Endothelial cell of umbilical vein (primary cell): ENCODE data around the gene AIMP1.

Source experiments
- CTCF ChIP-seq, 2 donors: IDR thresholded peaks; 1 replicate in 1 of 2; 2 replicates in 1 of 2; pipeline ENCODE4 v1.5.1; 2011; ENCODE audit warnings: low read length in 2 of 2, mild to moderate bottlenecking in 2 of 2, moderate library complexity in 2 of 2, control low read depth in 1 of 2, inconsistent platforms in 1 of 2, low read depth in 1 of 2; ENCODE audit not compliant: insufficient read depth in 1 of 2; ENCODE audit errors: extremely low read depth in 1 of 2
- MYC ChIP-seq: IDR thresholded peaks from one replicate; pipeline ENCODE4 v1.6.1; 2011; ENCODE audit warnings: mild to moderate bottlenecking, low read depth, low read length
- POLR2A ChIP-seq: IDR thresholded peaks from 2 replicates; pipeline ENCODE4 v1.6.1; 2012; ENCODE audit warnings: low read depth, mild to moderate bottlenecking, control low read depth, low read length
- POLR2AphosphoS5 ChIP-seq: IDR thresholded peaks from 2 replicates; pipeline ENCODE4 v1.6.1; 2012; ENCODE audit warnings: low read depth, mild to moderate bottlenecking, control low read depth, low read length, moderate library complexity; ENCODE audit not compliant: insufficient read depth

- TF ChIP-seq POLR2A (no peak), CTCF (IDR thresholded peaks at IDR 0.05; ENCODE audit: extremely low read depth in 1 of 2, insufficient read depth in 1 of 2, low read depth in 1 of 2, low read length in 2 of 2) (no peak), MYC (no peak), POLR2AphosphoS5 (no peak)
Measured at GRCh38 chr4:106320235-106320634, 3.9 kb downstream of the AIMP1 start.
